ENCODE data around the gene PRKAG2.

GRCh38 chr7:151792086-151792485 is 84.8 kb downstream of the PRKAG2 start:
- TF ChIP-seq POLR2A (IDR thresholded peaks at IDR 0.05; ENCODE audit: control extremely low read depth in 1 of 2, low read depth in 2 of 2, low read length in 2 of 2): no peak
- TF ChIP-seq JUN (IDR thresholded peaks at IDR 0.05; ENCODE audit: low read depth, low read length): no peak
- TF ChIP-seq MAX (IDR thresholded peaks at IDR 0.05): no peak
- TF ChIP-seq GTF2F1 (IDR thresholded peaks at IDR 0.05; ENCODE audit: borderline replicate concordance, low read depth, low read length): no peak
- no peak for TF ChIP-seq POLR2AphosphoS5 (IDR thresholded peaks at IDR 0.05; ENCODE audit: low read depth, low read length)

Measured in H1 (cell line).